ENCODE measurements around the gene ALOX12B.

Gene ALOX12B

DNA sequence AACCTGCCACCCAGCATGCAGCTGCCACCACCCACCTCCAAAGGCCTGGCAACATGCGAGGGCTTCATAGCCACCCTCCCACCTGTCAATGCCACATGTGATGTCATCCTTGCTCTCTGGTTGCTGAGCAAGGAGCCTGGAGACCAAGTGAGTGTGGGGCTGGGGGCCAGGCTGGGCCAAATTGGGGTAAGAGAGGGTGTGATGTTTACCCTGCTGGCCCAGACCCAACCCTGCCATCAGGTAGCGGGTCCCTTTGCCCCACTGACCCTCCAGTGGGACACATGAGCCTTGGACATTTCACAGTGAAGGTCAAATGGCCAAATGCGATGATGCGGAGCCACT, 39.8 kb downstream of the ALOX12B start:
- H3K27ac ChIP-seq (ENCODE audit: low read depth, low read length) = no peak overlapping the region
- H3K4me1 ChIP-seq (ENCODE audit: control insufficient read depth in 5 of 5, insufficient read depth in 5 of 5, low read length in 5 of 5) = no peaks in the 10 kb centered on the region
- H3K27me3 ChIP-seq (ENCODE audit: control insufficient read depth in 5 of 5, insufficient read depth in 4 of 5, low read length in 5 of 5) = peaks cover 6 to 25% (median 11%) of the 10 kb centered on the region in 5 donors
- no peaks in the 10 kb centered on the region for H3K9me3 ChIP-seq (ENCODE audit: control insufficient read depth in 5 of 5, low read length in 5 of 5)
- no peak overlapping the region for H3K4me3 ChIP-seq (ENCODE audit: low read depth in 1 of 5, low read length in 5 of 5)
- no peak overlapping the region for H3K9ac ChIP-seq (ENCODE audit: low read length in 5 of 5)
- H3K36me3 ChIP-seq (ENCODE audit: control insufficient read depth in 5 of 5, insufficient read depth in 5 of 5, low read length in 5 of 5) = no peaks in the 10 kb centered on the region

DNA sequence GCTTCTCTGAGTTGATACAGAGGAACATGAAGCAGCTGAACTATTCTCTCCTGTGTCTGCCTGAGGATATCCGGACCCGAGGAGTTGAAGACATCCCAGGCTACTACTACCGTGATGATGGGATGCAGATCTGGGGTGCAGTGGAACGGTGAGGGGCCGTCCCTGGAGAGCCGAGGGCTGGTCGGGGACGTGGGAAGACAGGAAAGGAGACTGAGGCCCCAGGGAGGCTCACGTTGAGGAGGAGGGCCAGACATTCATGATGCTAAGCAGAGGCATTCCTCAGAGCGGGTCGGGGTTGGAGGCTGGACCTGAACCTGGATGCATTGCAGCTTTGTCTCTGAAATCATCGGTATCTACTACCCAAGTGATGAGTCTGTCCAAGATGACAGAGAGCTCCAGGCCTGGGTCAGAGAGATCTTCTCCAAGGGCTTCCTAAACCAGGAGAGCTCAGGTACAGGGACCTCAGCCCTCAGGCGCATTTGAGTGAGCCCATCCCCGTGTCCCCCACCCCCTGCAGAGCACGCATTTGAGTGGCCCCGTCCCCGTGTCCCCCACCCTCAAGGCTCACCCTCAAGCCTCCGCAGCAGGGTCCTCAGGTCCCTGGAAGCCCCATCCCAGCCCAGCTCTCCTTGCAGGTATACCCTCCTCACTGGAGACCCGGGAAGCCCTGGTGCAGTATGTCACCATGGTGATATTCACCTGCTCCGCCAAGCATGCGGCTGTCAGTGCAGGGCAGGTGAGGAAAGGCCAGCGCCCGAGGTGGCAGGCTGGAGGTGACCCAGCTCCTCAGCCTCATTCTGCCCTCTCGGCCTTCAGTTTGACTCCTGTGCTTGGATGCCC, 40.4 kb downstream of the ALOX12B start:
- H3K9ac ChIP-seq (ENCODE audit: low read length in 5 of 5) = no peak overlapping the region
- H3K27me3 ChIP-seq (ENCODE audit: control insufficient read depth in 5 of 5, insufficient read depth in 4 of 5, low read length in 5 of 5) = peaks cover 6 to 25% (median 11%) of the 10 kb centered on the region in 5 donors
- H3K4me3 ChIP-seq (ENCODE audit: low read depth in 1 of 5, low read length in 5 of 5) = no peak overlapping the region
- no peaks in the 10 kb centered on the region for H3K4me1 ChIP-seq (ENCODE audit: control insufficient read depth in 5 of 5, insufficient read depth in 5 of 5, low read length in 5 of 5)
- H3K36me3 ChIP-seq (ENCODE audit: control insufficient read depth in 5 of 5, insufficient read depth in 5 of 5, low read length in 5 of 5) = no peaks in the 10 kb centered on the region
- no peak overlapping the region for H3K27ac ChIP-seq (ENCODE audit: low read depth, low read length)
- H3K9me3 ChIP-seq (ENCODE audit: control insufficient read depth in 5 of 5, low read length in 5 of 5) = no peaks in the 10 kb centered on the region

DNA sequence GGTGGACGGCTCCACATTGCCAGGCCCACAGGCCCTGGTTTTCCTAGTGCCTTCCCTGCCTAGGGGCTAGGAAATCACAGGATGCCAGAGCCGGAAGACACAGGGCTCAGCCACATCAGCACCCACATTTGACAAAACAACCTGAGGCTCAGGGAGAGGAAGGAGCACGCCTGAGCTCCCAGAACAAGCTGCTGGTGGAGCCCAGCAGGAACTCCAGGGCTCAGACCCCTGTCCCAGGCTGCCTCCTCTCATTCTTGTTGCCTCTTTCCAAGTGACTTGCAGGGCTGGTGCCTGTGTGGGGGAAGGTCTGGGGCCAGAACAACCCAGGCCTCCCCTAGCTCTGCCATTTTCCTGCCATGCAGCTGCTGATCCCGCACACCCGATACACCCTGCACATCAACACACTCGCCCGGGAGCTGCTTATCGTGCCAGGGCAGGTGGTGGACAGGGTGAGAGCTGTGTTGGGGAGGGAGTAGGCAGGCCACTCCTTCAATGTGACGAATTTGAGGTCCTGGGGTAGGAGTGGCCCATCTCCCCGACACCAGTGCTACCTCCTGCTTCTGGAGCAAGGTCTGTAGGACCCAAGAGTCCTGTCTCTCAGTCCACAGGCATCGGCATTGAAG, 41.1 kb downstream of the ALOX12B start:
- Histone ChIP-seq H3K27me3 (ENCODE audit: control insufficient read depth in 5 of 5, insufficient read depth in 4 of 5, low read length in 5 of 5) (peaks cover 6 to 25% (median 11%) of the 10 kb centered on the region in 5 donors), H3K27ac (ENCODE audit: low read depth, low read length) (no peak overlapping the region), H3K4me3 (ENCODE audit: low read depth in 1 of 5, low read length in 5 of 5) (no peak overlapping the region), H3K9ac (ENCODE audit: low read length in 5 of 5) (no peak overlapping the region), H3K36me3 (ENCODE audit: control insufficient read depth in 5 of 5, insufficient read depth in 5 of 5, low read length in 5 of 5) (no peaks in the 10 kb centered on the region), H3K9me3 (ENCODE audit: control insufficient read depth in 5 of 5, low read length in 5 of 5) (no peaks in the 10 kb centered on the region), H3K4me1 (ENCODE audit: control insufficient read depth in 5 of 5, insufficient read depth in 5 of 5, low read length in 5 of 5) (no peaks in the 10 kb centered on the region)

DNA sequence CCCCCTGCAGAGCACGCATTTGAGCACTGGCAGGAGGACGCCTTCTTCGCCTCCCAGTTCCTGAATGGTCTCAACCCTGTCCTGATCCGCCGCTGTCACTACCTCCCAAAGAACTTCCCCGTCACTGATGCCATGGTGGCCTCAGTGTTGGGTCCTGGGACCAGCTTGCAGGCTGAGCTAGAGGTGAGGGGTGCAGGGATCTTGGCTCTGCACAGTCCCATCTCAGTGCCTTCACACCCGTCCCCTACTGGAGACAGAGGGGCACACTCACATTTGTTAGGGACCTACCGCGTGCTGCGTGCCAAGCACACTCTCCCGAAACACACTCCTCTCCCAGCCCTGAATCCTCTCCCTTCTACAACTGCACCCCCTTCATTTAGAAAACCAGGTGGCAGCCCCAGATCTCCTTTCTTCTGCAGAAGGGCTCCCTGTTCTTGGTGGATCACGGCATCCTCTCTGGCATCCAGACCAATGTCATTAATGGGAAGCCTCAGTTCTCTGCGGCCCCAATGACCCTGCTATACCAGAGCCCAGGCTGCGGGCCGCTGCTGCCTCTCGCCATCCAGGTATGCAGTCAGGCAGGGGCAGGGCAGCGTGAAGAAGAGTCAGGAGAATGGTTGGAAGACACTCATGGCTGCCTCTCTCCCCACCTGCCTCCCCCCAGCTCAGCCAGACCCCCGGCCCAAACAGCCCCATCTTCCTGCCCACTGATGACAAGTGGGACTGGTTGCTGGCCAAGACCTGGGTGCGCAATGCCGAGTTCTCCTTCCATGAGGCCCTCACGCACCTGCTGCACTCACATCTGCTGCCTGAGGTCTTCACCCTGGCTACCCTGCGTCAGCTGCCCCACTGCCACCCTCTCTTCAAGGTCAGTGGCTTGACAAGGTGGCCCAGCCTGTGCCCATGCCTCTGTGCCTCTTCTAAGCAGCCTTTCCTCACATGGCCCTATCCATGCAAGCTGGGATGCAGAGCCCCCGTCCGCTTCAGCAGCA, 42.4 kb downstream of the ALOX12B start:
- Histone ChIP-seq H3K36me3 (ENCODE audit: control insufficient read depth in 5 of 5, insufficient read depth in 5 of 5, low read length in 5 of 5) (no peaks in the 10 kb centered on the region), H3K27me3 (ENCODE audit: control insufficient read depth in 5 of 5, insufficient read depth in 4 of 5, low read length in 5 of 5) (peaks cover 7 to 25% (median 11%) of the 10 kb centered on the region in 5 donors), H3K4me1 (ENCODE audit: control insufficient read depth in 5 of 5, insufficient read depth in 5 of 5, low read length in 5 of 5) (peaks cover 0 to 5% (median 0%) of the 10 kb centered on the region in 5 donors), H3K9ac (ENCODE audit: low read length in 5 of 5) (no peak overlapping the region), H3K9me3 (ENCODE audit: control insufficient read depth in 5 of 5, low read length in 5 of 5) (no peaks in the 10 kb centered on the region), H3K27ac (ENCODE audit: low read depth, low read length) (no peak overlapping the region), H3K4me3 (ENCODE audit: low read depth in 1 of 5, low read length in 5 of 5) (no peak overlapping the region)

DNA sequence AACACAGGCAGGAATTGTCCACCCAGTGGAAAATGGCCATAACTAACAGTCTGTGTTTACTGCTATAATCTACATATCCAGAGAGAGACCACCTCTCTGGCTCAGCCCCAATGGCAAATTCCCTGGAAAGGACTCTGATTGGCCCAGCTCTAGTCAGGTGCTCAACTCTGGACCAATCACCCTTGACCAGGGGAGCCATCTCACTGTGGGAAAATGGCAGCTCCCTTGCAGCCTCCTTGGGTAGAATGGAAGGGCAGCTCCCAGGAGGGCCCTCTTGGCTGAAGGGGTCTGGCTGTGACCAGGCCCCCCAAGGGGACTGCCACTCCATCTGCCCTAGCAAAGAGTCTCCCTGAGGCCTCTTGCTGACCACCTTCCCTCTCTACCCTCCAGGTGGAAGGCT, 45.5 kb downstream of the ALOX12B start:
- Histone ChIP-seq H3K27ac (ENCODE audit: low read depth, low read length) (no peak overlapping the region), H3K4me3 (ENCODE audit: low read depth in 1 of 5, low read length in 5 of 5) (no peak overlapping the region), H3K4me1 (ENCODE audit: control insufficient read depth in 5 of 5, insufficient read depth in 5 of 5, low read length in 5 of 5) (peaks cover 0 to 7% (median 5%) of the 10 kb centered on the region in 5 donors), H3K36me3 (ENCODE audit: control insufficient read depth in 5 of 5, insufficient read depth in 5 of 5, low read length in 5 of 5) (no peaks in the 10 kb centered on the region), H3K9me3 (ENCODE audit: control insufficient read depth in 5 of 5, low read length in 5 of 5) (no peaks in the 10 kb centered on the region), H3K27me3 (ENCODE audit: control insufficient read depth in 5 of 5, insufficient read depth in 4 of 5, low read length in 5 of 5) (peaks cover 20 to 31% (median 23%) of the 10 kb centered on the region in 5 donors), H3K9ac (ENCODE audit: low read length in 5 of 5) (no peak overlapping the region)

DNA sequence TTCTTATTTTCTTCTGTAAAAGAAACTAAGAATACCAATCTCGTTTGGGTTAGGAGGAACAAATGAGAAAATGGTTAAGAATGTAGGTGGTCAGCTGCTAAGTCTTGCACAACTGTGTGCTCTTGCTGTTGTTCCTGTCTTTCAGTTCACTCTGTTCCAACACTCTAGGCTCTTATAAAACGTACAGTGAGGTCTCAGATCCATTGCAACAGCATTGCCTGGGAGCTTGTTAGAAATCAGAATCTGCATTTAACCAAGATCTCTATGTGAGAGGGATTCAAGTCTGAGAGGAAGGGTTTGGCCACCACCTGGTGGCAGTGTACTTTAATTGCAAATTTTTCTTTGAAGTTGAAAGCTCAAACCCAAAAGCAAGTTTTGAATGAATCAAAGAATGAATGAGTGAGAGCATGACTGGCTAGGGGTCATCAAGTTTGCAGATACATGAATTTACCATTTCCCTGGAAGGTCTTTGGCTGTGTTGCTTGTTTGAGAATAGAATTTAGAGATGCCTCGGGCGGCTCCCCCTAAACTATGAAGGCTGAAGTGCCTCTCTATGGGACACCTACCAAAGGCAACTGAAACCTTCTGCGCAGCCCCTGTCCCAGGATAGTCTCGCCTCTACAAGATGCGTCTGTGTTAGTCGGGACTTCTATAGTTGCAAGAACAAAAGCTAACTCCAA, 46.1 kb downstream of the ALOX12B start:
- Histone ChIP-seq H3K9ac (ENCODE audit: low read length in 5 of 5) (no peak overlapping the region), H3K27ac (ENCODE audit: low read depth, low read length) (no peak overlapping the region), H3K9me3 (ENCODE audit: control insufficient read depth in 5 of 5, low read length in 5 of 5) (no peaks in the 10 kb centered on the region), H3K4me1 (ENCODE audit: control insufficient read depth in 5 of 5, insufficient read depth in 5 of 5, low read length in 5 of 5) (peaks cover 0 to 7% (median 5%) of the 10 kb centered on the region in 5 donors), H3K27me3 (ENCODE audit: control insufficient read depth in 5 of 5, insufficient read depth in 4 of 5, low read length in 5 of 5) (peaks cover 18 to 25% (median 22%) of the 10 kb centered on the region in 5 donors), H3K4me3 (ENCODE audit: low read depth in 1 of 5, low read length in 5 of 5) (no peak overlapping the region), H3K36me3 (ENCODE audit: control insufficient read depth in 5 of 5, insufficient read depth in 5 of 5, low read length in 5 of 5) (no peaks in the 10 kb centered on the region)

DNA sequence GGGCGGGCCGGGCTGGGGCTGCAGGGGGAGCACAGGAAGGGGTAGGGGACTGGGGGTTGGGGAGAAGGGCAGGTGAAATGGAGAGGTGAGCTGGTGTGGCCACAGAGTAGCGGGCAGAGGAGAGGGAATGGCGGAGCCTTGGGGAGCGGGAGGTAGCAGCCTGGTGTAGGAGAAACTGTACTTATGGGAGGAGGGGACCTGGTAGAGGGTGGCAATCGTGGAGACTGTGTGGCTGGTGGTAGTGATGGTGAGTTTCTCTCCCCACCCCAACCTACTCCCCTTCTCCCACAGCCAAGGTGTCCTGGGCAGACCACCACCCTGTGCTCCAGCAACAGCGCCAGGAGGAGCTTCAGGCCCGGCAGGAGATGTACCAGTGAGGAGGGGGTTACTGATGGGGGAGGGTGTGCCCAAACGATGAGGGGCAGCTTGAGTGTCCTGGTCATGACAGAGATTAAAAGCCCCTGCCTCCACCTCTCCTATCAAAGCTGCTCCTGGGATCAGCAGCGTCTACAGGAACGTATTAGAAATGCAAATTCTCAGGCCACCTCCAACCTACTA, 47.8 kb downstream of the ALOX12B start:
- peaks cover 0 to 7% (median 5%) of the 10 kb centered on the region in 5 donors for H3K4me1 ChIP-seq (ENCODE audit: control insufficient read depth in 5 of 5, insufficient read depth in 5 of 5, low read length in 5 of 5)
- peaks cover 9 to 18% (median 15%) of the 10 kb centered on the region in 5 donors for H3K27me3 ChIP-seq (ENCODE audit: control insufficient read depth in 5 of 5, insufficient read depth in 4 of 5, low read length in 5 of 5)
- no peak overlapping the region for H3K9ac ChIP-seq (ENCODE audit: low read length in 5 of 5)
- no peak overlapping the region for H3K4me3 ChIP-seq (ENCODE audit: low read depth in 1 of 5, low read length in 5 of 5)
- H3K9me3 ChIP-seq (ENCODE audit: control insufficient read depth in 5 of 5, low read length in 5 of 5) = no peaks in the 10 kb centered on the region
- H3K36me3 ChIP-seq (ENCODE audit: control insufficient read depth in 5 of 5, insufficient read depth in 5 of 5, low read length in 5 of 5) = no peaks in the 10 kb centered on the region
- H3K27ac ChIP-seq (ENCODE audit: low read depth, low read length) = no peak overlapping the region

DNA sequence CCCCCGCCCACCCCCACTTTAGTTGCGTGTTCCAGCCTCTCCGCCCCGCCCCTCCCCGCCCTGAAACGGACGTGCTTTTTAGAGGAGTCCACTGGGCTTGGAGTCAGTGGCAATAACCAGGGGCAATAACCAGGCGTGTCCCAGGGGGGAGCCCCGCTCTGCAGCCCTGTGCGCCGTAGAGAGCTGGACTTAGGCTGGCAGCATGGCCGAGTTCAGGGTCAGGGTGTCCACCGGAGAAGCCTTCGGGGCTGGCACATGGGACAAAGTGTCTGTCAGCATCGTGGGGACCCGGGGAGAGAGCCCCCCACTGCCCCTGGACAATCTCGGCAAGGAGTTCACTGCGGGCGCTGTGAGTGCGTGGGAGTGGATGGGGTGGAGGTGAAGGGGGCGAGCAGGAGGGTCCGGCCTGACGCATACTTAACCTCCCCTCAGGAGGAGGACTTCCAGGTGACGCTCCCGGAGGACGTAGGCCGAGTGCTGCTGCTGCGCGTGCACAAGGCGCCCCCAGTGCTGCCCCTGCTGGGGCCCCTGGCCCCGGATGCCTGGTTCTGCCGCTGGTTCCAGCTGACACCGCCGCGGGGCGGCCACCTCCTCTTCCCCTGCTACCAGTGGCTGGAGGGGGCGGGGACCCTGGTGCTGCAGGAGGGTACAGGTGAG, 48.4 kb downstream of the ALOX12B start, which contains the start of gene ALOX15B:
Gene ALOX15B (plus strand): TSS at position 106 of the 657 bp plus-strand sequence. CDS start 97 bp downstream, at position 203.
- H3K27ac ChIP-seq (ENCODE audit: low read depth, low read length) = no peak within 1 kb of the TSS
- H3K4me3 ChIP-seq (ENCODE audit: low read depth in 1 of 5, low read length in 5 of 5) = no peak within 1 kb of the TSS
- H3K9me3 ChIP-seq (ENCODE audit: control insufficient read depth in 5 of 5, low read length in 5 of 5) = no peaks in the 10 kb centered on the region
- H3K27me3 ChIP-seq (ENCODE audit: control insufficient read depth in 5 of 5, insufficient read depth in 4 of 5, low read length in 5 of 5) = peaks cover 8 to 22% (median 15%) of the 10 kb centered on the region in 5 donors
- no peak within 1 kb of the TSS for H3K9ac ChIP-seq (ENCODE audit: low read length in 5 of 5)
- H3K36me3 ChIP-seq (ENCODE audit: control insufficient read depth in 5 of 5, insufficient read depth in 5 of 5, low read length in 5 of 5) = no peaks in the 10 kb centered on the region
- peaks cover 0 to 7% (median 5%) of the 10 kb centered on the region in 5 donors for H3K4me1 ChIP-seq (ENCODE audit: control insufficient read depth in 5 of 5, insufficient read depth in 5 of 5, low read length in 5 of 5)

DNA sequence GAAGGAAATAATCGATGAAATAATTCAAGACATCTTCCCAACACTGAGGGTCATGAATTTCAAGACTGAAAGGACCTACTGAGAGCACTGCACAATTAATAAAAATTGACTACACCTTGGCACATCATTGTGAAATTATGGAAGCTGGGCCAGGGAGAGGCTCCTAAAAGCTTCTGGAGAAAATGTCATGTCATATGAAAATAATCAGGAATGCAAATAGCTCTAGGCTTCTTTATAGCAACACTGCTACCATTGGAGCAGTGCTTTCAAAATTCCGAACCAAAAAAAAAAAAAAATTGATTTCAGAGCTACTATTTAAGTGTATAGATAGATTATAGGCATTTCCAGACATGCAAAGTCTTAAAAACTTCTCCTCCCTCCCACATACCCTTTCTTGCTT, 55.1 kb downstream of the ALOX12B start:
- Histone ChIP-seq H3K9me3 (ENCODE audit: control insufficient read depth in 5 of 5, low read length in 5 of 5) (no peaks in the 10 kb centered on the region), H3K27ac (ENCODE audit: low read depth, low read length) (no peak overlapping the region), H3K4me3 (ENCODE audit: low read depth in 1 of 5, low read length in 5 of 5) (no peak overlapping the region), H3K9ac (ENCODE audit: low read length in 5 of 5) (no peak overlapping the region), H3K36me3 (ENCODE audit: control insufficient read depth in 5 of 5, insufficient read depth in 5 of 5, low read length in 5 of 5) (no peaks in the 10 kb centered on the region), H3K4me1 (ENCODE audit: control insufficient read depth in 5 of 5, insufficient read depth in 5 of 5, low read length in 5 of 5) (no peaks in the 10 kb centered on the region), H3K27me3 (ENCODE audit: control insufficient read depth in 5 of 5, insufficient read depth in 4 of 5, low read length in 5 of 5) (peaks cover 8 to 26% (median 14%) of the 10 kb centered on the region in 5 donors)

Data from subcutaneous abdominal adipose tissue (tissue), 5 donors.